Panc1 (cell line): ENCODE measurements around the gene KIF26B. TPM values are rescaled to one million over a fixed set of nuclear protein-coding genes. Genes with fewer than 3 reads are reported as not detected.

Source experiments
- ATAC-seq: fragments of 200-7000 bp; cut with Tn5 transposase; 2 replicates; pipeline ENCODE4 v1.9.1; 2020; ENCODE audit warnings: mild to moderate bottlenecking, moderate library complexity
- BruUV-seq: library from RNA; stranded (reverse); fragments of 400-500 nt; replicated peaks from 2 replicates; lab custom pipeline; 2021; lab: Mats Ljungman, UMichigan
- CTCF ChIA-PET: fragments of 300-600 bp; sonication (Branson Sonifier 250); formaldehyde crosslinking; loops from one replicate; lab custom pipeline; 2022; ENCODE audit warnings: antibody characterized with exemption; lab: Charles Lee
- POLR2A ChIA-PET: fragments of 300-600 bp; sonication (Branson Sonifier 250); formaldehyde crosslinking; loops from one replicate; lab custom pipeline; 2022; ENCODE audit warnings: antibody characterized with exemption; lab: Charles Lee
- DNase-seq: peaks from one replicate; pipeline ENCODE4 v3.0.0-alpha.2; 2010; ENCODE audit warnings: low read depth, low spot score
- H3K27ac ChIP-seq: 2 replicates; pipeline ENCODE4 v1.5.1; 2011; ENCODE audit warnings: mild to moderate bottlenecking, low read length, inconsistent platforms
- H3K27me3 ChIP-seq: fragments of 200-500 bp; sonication (Bioruptor generic); 2 replicates; pipeline ENCODE4 v1.6.0; 2014; ENCODE audit warnings: low read length, inconsistent platforms; ENCODE audit not compliant: control insufficient read depth, insufficient read depth
- H3K36me3 ChIP-seq: fragments of 200-500 bp; sonication (Bioruptor generic); 2 replicates; pipeline ENCODE4 v1.5.1; 2014; ENCODE audit warnings: inconsistent platforms, mild to moderate bottlenecking, low read length, moderate library complexity; ENCODE audit not compliant: control insufficient read depth, insufficient read depth
- H3K4me1 ChIP-seq: 2 replicates; pipeline ENCODE4 v1.5.1; 2011; ENCODE audit warnings: inconsistent platforms, mild to moderate bottlenecking, low read length, moderate library complexity; ENCODE audit not compliant: control insufficient read depth, insufficient read depth
- H3K4me3 ChIP-seq, 2 experiments: 2 replicates each; pipeline ENCODE4 v1.5.1; 2011 to 2012; ENCODE audit warnings: low read depth in 2 of 2, low read length in 2 of 2, mild to moderate bottlenecking in 2 of 2, inconsistent platforms in 1 of 2, moderate library complexity in 1 of 2
- H3K9me3 ChIP-seq: fragments of 200-500 bp; sonication (Bioruptor generic); 2 replicates; pipeline ENCODE4 v1.5.1; 2014; ENCODE audit warnings: low read depth, mild to moderate bottlenecking, inconsistent platforms, low read length, moderate library complexity; ENCODE audit not compliant: control insufficient read depth, insufficient read depth
- POLR2AphosphoS5 ChIP-seq: IDR thresholded peaks from 2 replicates; pipeline ENCODE4 v1.6.1; 2012; ENCODE audit warnings: mild to moderate bottlenecking, low read depth, low read length, moderate library complexity
- SIN3A ChIP-seq: IDR thresholded peaks from 2 replicates; pipeline ENCODE4 v1.6.1; 2012; ENCODE audit warnings: low read depth, mild to moderate bottlenecking, low read length, moderate library complexity, borderline replicate concordance; ENCODE audit not compliant: insufficient read depth
- TCF7L2 ChIP-seq: IDR thresholded peaks from 2 replicates; pipeline ENCODE4 v1.6.1; 2011; ENCODE audit warnings: mild to moderate bottlenecking, low read depth, low read length, inconsistent platforms
- in situ Hi-C: cut with HindIII; loops from 2 replicates; pipeline ENCODE4 v1.10.0; 2016; ENCODE audit warnings: low sequenced_read_pairs, low pct_unique_long_range_greater_than_20kb
- intact Hi-C: fragments of 100-400 bp; cut with micrococcal nuclease; formaldehyde crosslinking; loops from one replicate; pipeline ENCODE4 v1.10.0; 2022; ENCODE audit not compliant: unreplicated experiment
- total RNA-seq: library from RNA; stranded (reverse); gene quantifications from one replicate; pipeline ENCODE4 v1.2.1, GENCODE V29; 2021; ENCODE audit not compliant: unreplicated experiment
- TF ChIP-seq, protein P1 (sequence below): fragments of 450-650 bp; IDR thresholded peaks from 2 replicates; pipeline ENCODE4 v1.5.1; 2017; ENCODE audit warnings: mild to moderate bottlenecking
- TF ChIP-seq, protein P2 (sequence below), 2 experiments: IDR thresholded peaks; 2 replicates each; pipeline ENCODE4 v1.6.1; 2011 to 2012; ENCODE audit warnings: low read depth in 2 of 2, control low read depth in 1 of 2, low read length in 1 of 2, mild to moderate bottlenecking in 1 of 2, moderate library complexity in 1 of 2; ENCODE audit not compliant: insufficient read depth in 1 of 2

The KIF26B gene
- total RNA-seq, 1 experiment from 2014 or later = 0.33 TPM

DNA sequence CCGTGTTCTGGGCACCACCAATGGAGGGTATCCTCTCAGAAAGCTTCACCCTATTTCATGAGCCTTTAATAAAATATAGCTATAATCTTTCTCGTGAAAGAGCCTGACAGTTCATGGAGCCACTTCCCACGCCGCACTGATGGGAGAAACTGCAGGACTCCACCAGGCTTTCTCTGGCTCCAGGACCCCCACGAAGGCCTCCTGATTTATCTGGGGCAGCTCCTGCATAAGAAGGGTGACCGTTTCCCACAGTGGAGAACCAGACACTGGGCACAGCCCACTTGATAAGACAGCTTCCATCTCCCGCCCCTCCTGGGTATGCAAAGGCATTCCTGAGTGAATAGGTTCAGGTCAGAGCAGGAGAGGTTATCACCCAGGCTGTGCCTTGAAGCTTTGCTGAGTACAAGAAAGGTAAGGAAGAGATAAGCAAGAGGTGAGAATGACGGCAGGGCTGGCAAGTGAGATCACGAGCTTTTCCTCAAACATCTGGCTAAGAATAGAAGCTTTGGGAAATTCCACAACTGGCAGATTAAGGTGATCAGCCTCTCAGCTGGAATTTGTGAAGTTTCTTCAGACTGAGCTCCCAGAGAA lies 499.8 kb downstream of the KIF26B start:
- no peak for ATAC-seq
- Histone ChIP-seq H3K36me3 (no peaks in the 10 kb centered on the region), H3K9me3 (no peaks in the 10 kb centered on the region), H3K27ac (no peak overlapping the region), H3K4me3 (no peak overlapping the region), H3K27me3 (no peaks in the 10 kb centered on the region), H3K4me1 (no peaks in the 10 kb centered on the region)
- no peak for DNase-seq
- no TSS peak for BruUV-seq
- in situ Hi-C loops = no loop called here
- ChIA-PET POLR2A (no interaction called here), CTCF (interaction anchor here (0.7 kb wide), 1 partner anchor 23 kb away, joined by 3 read pairs; no protein-coding TSS in a partner anchor)
- TF ChIP-seq POLR2AphosphoS5 (no peak), SIN3A (no peak), TCF7L2 (no peak)
- TF ChIP-seq, protein P1, sequence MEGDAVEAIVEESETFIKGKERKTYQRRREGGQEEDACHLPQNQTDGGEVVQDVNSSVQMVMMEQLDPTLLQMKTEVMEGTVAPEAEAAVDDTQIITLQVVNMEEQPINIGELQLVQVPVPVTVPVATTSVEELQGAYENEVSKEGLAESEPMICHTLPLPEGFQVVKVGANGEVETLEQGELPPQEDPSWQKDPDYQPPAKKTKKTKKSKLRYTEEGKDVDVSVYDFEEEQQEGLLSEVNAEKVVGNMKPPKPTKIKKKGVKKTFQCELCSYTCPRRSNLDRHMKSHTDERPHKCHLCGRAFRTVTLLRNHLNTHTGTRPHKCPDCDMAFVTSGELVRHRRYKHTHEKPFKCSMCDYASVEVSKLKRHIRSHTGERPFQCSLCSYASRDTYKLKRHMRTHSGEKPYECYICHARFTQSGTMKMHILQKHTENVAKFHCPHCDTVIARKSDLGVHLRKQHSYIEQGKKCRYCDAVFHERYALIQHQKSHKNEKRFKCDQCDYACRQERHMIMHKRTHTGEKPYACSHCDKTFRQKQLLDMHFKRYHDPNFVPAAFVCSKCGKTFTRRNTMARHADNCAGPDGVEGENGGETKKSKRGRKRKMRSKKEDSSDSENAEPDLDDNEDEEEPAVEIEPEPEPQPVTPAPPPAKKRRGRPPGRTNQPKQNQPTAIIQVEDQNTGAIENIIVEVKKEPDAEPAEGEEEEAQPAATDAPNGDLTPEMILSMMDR = no peak
- TF ChIP-seq, protein P2, sequence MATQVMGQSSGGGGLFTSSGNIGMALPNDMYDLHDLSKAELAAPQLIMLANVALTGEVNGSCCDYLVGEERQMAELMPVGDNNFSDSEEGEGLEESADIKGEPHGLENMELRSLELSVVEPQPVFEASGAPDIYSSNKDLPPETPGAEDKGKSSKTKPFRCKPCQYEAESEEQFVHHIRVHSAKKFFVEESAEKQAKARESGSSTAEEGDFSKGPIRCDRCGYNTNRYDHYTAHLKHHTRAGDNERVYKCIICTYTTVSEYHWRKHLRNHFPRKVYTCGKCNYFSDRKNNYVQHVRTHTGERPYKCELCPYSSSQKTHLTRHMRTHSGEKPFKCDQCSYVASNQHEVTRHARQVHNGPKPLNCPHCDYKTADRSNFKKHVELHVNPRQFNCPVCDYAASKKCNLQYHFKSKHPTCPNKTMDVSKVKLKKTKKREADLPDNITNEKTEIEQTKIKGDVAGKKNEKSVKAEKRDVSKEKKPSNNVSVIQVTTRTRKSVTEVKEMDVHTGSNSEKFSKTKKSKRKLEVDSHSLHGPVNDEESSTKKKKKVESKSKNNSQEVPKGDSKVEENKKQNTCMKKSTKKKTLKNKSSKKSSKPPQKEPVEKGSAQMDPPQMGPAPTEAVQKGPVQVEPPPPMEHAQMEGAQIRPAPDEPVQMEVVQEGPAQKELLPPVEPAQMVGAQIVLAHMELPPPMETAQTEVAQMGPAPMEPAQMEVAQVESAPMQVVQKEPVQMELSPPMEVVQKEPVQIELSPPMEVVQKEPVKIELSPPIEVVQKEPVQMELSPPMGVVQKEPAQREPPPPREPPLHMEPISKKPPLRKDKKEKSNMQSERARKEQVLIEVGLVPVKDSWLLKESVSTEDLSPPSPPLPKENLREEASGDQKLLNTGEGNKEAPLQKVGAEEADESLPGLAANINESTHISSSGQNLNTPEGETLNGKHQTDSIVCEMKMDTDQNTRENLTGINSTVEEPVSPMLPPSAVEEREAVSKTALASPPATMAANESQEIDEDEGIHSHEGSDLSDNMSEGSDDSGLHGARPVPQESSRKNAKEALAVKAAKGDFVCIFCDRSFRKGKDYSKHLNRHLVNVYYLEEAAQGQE (IDR thresholded peaks at IDR 0.05; ENCODE audit: insufficient read depth in 1 of 2, low read depth in 2 of 2, low read length in 1 of 2) = no peak
- intact Hi-C loops = no loop called here

DNA sequence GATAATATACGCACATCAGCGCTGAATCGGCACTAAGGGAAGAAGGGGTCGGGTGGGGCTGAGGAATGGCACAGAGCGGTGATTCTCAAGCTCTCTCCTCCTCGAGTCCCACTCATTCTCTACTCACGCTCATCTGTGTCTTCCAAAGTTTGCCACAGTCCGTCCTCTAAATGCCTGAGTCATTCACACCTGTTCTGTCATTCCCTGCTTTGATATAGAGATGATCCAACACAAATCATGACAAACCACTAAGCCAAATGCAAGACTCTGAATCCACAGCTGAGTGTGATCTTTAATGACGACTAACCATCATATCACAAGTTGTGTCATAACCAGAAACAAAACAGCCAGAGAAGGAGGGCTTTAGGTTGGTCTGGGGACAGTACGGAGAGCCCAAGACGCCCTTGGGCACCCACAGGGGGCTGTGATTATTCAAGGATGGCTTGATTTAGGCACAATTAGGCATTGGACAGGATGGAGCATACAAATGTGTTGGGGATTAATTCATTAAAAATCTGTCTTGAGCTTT lies 501.5 kb downstream of the KIF26B start:
- no peaks in the 10 kb centered on the region for H3K27me3 ChIP-seq
- DNase-seq = no peak
- no peak overlapping the region for H3K27ac ChIP-seq
- no peaks in the 10 kb centered on the region for H3K9me3 ChIP-seq
- no TSS peak for BruUV-seq
- intact Hi-C loops = no loop called here
- ChIA-PET CTCF (no interaction called here), POLR2A (no interaction called here)
- H3K36me3 ChIP-seq = no peaks in the 10 kb centered on the region
- H3K4me1 ChIP-seq = no peaks in the 10 kb centered on the region
- in situ Hi-C loops = no loop called here
- H3K4me3 ChIP-seq = no peak overlapping the region
- TF ChIP-seq, protein P2 (IDR thresholded peaks at IDR 0.05; ENCODE audit: insufficient read depth in 1 of 2, low read depth in 2 of 2, low read length in 1 of 2) = no peak
- no peak for TF ChIP-seq SIN3A
- ATAC-seq = no peak
